ENCODE data around the gene TAF11L9. TPM values are rescaled to one million over a fixed set of nuclear protein-coding genes. Genes with fewer than 3 reads are reported as not detected.
"Not testable (repeated sequence)": the region's sequence is repeated elsewhere in the genome, so short reads cannot be mapped to it uniquely, and the experiment has no call there.

TAF11L9 gene
- total RNA-seq: not detected

- not testable (repeated sequence) for DNase-seq, H3K4me1 Mint-ChIP-seq, H3K36me3 Mint-ChIP-seq, H3K27ac Mint-ChIP-seq, H3K9me3 Mint-ChIP-seq, H3K27me3 Mint-ChIP-seq, H3K4me3 Mint-ChIP-seq
Observed at GRCh38 chr5:17594255-17594654, at the start of gene TAF11L9. TAF11L9 (minus strand) TSS chr5:17594394.

DNA sequence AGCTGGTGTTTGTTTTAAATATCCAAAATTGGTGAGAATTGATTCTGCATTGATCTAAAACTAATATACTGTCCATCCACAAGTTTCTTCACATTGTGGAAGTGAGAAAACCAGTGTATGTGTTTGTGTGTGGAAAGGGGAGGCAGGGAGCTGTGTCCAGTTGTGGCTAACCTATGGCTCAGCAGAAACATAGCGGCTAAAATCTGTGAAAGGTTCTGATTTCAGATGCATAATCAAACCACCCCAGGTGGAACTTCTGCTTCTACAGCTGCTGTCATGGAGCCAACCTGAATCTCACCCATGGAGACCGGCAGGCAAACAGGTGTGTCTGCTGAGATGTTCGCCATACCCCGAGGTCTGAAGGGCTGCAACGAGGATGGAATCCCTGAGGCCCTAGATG lies 40.0 kb upstream of the TAF11L9 start, which contains the start of gene TAF11L14:
TAF11L14 (plus strand) TSS at position 301 of the 400 bp plus-strand sequence.
- Mint-ChIP-seq H3K27ac (no peak within 1 kb of the TSS), H3K27me3 (no peaks in the 10 kb centered on the region), H3K36me3 (no peaks in the 10 kb centered on the region), H3K9me3 (peaks cover 3% of the 10 kb centered on the region), H3K4me3 (no peak within 1 kb of the TSS), H3K4me1 (no peaks in the 10 kb centered on the region)
- no peak for DNase-seq

- H3K4me1 Mint-ChIP-seq, H3K36me3 Mint-ChIP-seq, DNase-seq, H3K4me3 Mint-ChIP-seq, H3K9me3 Mint-ChIP-seq, H3K27me3 Mint-ChIP-seq: not testable (repeated sequence)
- H3K27ac Mint-ChIP-seq: peak within 1 kb of the TSS; percentile 51
Observed at GRCh38 chr5:17631788-17632187, 37.6 kb upstream of the TAF11L9 start, which contains the start of gene TAF11L13. TAF11L13 (plus strand) TSS chr5:17632088.

DNA sequence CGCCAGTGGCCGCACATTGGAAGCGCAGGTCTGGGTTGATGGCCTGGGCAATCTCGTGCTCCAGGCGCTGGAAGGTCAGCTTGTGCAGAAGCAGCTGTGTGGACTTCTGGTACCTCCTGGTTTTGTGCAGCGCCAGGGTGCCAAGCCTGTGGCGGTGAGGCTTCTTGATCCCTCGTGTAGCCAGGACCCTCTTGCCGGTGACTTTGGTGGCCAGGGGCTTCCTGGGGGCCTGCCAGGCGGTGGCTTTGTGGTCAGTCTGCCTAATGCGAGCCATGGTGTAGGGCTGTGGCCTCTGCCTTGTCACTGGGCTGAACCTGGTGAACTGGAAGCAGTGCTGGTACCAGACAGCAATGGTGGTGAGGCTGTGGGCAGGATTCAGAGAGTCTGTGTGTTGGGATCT lies 31.5 kb upstream of the TAF11L9 start:
- H3K36me3 Mint-ChIP-seq: no peaks in the 10 kb centered on the region
- no peak overlapping the region for H3K27ac Mint-ChIP-seq
- peaks cover 1% of the 10 kb centered on the region for H3K9me3 Mint-ChIP-seq
- H3K4me3 Mint-ChIP-seq: no peak overlapping the region
- H3K27me3 Mint-ChIP-seq: no peaks in the 10 kb centered on the region
- no peaks in the 10 kb centered on the region for H3K4me1 Mint-ChIP-seq
- DNase-seq: no peak

DNA sequence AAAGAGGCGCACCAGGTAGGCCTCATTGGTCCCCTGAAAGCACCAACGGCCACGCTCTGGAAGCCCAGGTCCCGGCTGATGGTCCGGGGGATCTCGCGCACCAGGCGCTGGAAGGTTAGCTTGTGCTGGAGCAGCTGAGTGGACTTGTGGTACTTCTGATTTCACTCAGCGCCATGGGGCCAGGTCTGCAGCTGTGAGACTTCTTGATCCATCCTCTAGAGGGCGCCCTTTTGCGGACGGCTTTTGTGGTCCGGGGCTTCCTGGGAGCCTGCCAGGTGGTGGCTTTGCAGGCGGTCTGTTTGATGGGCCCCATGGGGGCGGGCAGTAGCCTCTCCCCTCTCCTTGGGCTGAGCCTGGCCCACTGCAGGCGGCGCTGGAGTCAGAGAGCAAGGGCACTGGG lies 26.4 kb upstream of the TAF11L9 start:
- Mint-ChIP-seq H3K4me3 (no peak overlapping the region), H3K4me1 (no peaks in the 10 kb centered on the region), H3K36me3 (no peaks in the 10 kb centered on the region), H3K9me3 (peaks cover 1% of the 10 kb centered on the region), H3K27me3 (no peaks in the 10 kb centered on the region), H3K27ac (no peak overlapping the region)
- DNase-seq: no peak

DNA sequence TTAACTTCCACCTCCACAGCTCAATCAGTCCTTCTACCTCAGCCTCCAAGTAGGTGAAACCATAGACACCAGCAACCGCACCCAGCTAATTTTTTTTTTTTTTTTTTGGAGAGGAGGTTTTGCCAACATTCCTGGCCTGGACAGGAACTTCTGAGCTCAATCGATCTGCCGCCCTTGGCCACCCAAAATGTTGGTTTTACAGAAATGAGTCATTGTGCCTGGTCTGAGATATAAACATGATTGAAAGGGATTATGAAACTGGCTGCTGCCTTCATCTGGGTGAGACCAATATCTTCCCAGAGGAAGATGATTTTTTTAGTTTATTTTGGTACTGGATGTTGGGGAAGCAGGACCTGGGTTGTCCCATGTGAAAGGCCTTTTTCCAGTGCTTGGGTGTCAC lies 25.2 kb upstream of the TAF11L9 start:
- Mint-ChIP-seq H3K9me3 (peaks cover 1% of the 10 kb centered on the region), H3K36me3 (no peaks in the 10 kb centered on the region), H3K4me3 (no peak overlapping the region), H3K27me3 (no peaks in the 10 kb centered on the region), H3K27ac (no peak overlapping the region), H3K4me1 (no peaks in the 10 kb centered on the region)
- DNase-seq: no peak

GRCh38 chr5:17614872-17615605 lies 20.8 kb upstream of the TAF11L9 start:
- H3K4me1 Mint-ChIP-seq: no peaks in the 10 kb centered on the region
- H3K4me3 Mint-ChIP-seq: no peak overlapping the region
- no peaks in the 10 kb centered on the region for H3K9me3 Mint-ChIP-seq
- no peaks in the 10 kb centered on the region for H3K27me3 Mint-ChIP-seq
- no peak overlapping the region for H3K27ac Mint-ChIP-seq
- H3K36me3 Mint-ChIP-seq: no peaks in the 10 kb centered on the region
- no peak for DNase-seq

DNA sequence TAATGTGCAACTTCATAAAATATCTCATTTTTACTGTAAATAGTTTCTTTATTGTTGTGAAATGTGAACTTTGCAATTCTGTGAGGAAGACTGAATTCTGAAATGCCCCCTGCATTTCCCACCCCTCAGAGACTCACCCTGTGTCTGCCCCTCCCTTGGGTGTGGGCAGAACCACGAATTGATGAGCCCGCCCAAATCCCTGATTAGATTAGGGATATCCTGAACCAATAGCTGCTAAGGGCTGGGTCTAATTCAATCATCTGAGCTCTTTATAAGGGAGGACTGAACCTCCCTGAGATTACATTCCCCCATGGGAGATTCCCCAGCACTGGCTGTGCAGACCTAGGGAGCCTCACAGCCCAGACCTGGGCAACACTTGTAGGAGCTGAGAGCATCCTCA lies 15.9 kb upstream of the TAF11L9 start, which contains the start of gene TAF11L12:
TAF11L12 (plus strand) TSS at position 301 of the 400 bp plus-strand sequence.
- H3K27me3 Mint-ChIP-seq, H3K36me3 Mint-ChIP-seq, H3K4me3 Mint-ChIP-seq, H3K9me3 Mint-ChIP-seq, H3K27ac Mint-ChIP-seq, H3K4me1 Mint-ChIP-seq, DNase-seq: not testable (repeated sequence)

GRCh38 chr5:17607461-17607860 lies 13.3 kb upstream of the TAF11L9 start:
- not testable (repeated sequence) for H3K36me3 Mint-ChIP-seq

GRCh38 chr5:17604951-17605350 lies 10.8 kb upstream of the TAF11L9 start:
- H3K27ac Mint-ChIP-seq: no peak overlapping the region
- H3K36me3 Mint-ChIP-seq: no peaks in the 10 kb centered on the region
- no peak for DNase-seq
- H3K27me3 Mint-ChIP-seq: no peaks in the 10 kb centered on the region
- H3K4me1 Mint-ChIP-seq: no peaks in the 10 kb centered on the region
- no peak overlapping the region for H3K4me3 Mint-ChIP-seq
- peaks cover 2% of the 10 kb centered on the region for H3K9me3 Mint-ChIP-seq

More at GRCh38 chr5:17607461-17607860, 13.3 kb upstream of the TAF11L9 start:
- H3K9me3 Mint-ChIP-seq, DNase-seq, H3K4me3 Mint-ChIP-seq, H3K4me1 Mint-ChIP-seq, H3K27me3 Mint-ChIP-seq, H3K27ac Mint-ChIP-seq: not testable (repeated sequence)

GRCh38 chr5:17603880-17604279 lies 9.7 kb upstream of the TAF11L9 start, which contains the start of gene TAF11L11:
TAF11L11 (plus strand) TSS chr5:17604183.
- H3K36me3 Mint-ChIP-seq, DNase-seq, H3K4me1 Mint-ChIP-seq, H3K27me3 Mint-ChIP-seq, H3K9me3 Mint-ChIP-seq, H3K4me3 Mint-ChIP-seq, H3K27ac Mint-ChIP-seq: not testable (repeated sequence)

- H3K27ac Mint-ChIP-seq, H3K4me1 Mint-ChIP-seq, DNase-seq, H3K4me3 Mint-ChIP-seq, H3K9me3 Mint-ChIP-seq, H3K36me3 Mint-ChIP-seq, H3K27me3 Mint-ChIP-seq: not testable (repeated sequence)
Observed at GRCh38 chr5:17597728-17598127, 3.5 kb upstream of the TAF11L9 start, which contains the start of gene TAF11L10. TAF11L10 (minus strand) TSS chr5:17597828.

DNA sequence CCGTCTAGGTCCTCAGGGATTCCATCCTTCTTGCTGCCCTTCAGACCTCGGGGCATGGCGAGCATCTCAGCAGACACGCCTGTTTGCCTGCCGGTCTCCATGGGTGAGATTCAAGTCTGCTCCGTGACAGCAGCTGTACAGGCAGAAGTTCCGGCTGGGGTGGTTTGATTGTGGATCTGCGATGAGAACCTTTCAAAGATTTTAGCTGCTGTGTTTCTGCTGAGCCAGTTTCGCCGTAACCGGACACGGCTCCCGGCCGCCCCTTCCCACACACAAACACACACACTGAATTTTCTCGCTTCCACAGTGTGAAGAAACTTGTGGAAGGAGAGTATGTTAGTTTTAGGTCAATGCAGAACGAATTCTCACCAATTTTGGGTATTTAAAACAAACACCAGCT lies 3.3 kb downstream of the TAF11L9 start, which contains the start of gene TAF11L8:
TAF11L8 (minus strand) TSS at position 101 of the 400 bp plus-strand sequence.
- H3K9me3 Mint-ChIP-seq, H3K27me3 Mint-ChIP-seq, H3K36me3 Mint-ChIP-seq, H3K27ac Mint-ChIP-seq, H3K4me1 Mint-ChIP-seq, H3K4me3 Mint-ChIP-seq, DNase-seq: not testable (repeated sequence)

DNA sequence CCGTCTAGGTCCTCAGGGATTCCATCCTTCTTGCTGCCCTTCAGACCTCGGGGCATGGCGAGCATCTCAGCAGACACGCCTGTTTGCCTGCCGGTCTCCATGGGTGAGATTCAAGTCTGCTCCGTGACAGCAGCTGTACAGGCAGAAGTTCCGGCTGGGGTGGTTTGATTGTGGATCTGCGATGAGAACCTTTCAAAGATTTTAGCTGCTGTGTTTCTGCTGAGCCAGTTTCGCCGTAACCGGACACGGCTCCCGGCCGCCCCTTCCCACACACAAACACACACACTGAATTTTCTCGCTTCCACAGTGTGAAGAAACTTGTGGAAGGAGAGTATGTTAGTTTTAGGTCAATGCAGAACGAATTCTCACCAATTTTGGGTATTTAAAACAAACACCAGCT lies 8.5 kb downstream of the TAF11L9 start, which contains the start of gene TAF11L7:
TAF11L7 (minus strand) TSS at position 101 of the 400 bp plus-strand sequence.
- not testable (repeated sequence) for DNase-seq, H3K4me3 Mint-ChIP-seq, H3K27me3 Mint-ChIP-seq, H3K27ac Mint-ChIP-seq, H3K4me1 Mint-ChIP-seq, H3K9me3 Mint-ChIP-seq, H3K36me3 Mint-ChIP-seq

All from activated naive CD8-positive, alpha-beta T cell treated with anti-CD3 and anti-CD28 coated beads for 36 hours (primary cell).